Vagina (tissue), 2 donors: ENCODE measurements around the gene GREB1.

Experiments used
- CTCF ChIP-seq, 3 experiments: fragments of 450-650 bp in 2 of 3; fragments of 200-600 bp in 1 of 3; sonication (generic) in 1 of 3; IDR thresholded peaks; one replicate each; pipeline ENCODE4 v1.5.1; 2017 to 2019; ENCODE audit warnings: antibody characterized with exemption in 3 of 3, mild to moderate bottlenecking in 2 of 3, moderate library complexity in 2 of 3
- POLR2A ChIP-seq, 2 donors: fragments of 450-650 bp; IDR thresholded peaks; one replicate each; pipeline ENCODE4 v1.6.1; 2017; ENCODE audit warnings: antibody characterized with exemption in 2 of 2, mild to moderate bottlenecking in 2 of 2, moderate library complexity in 2 of 2
- POLR2AphosphoS5 ChIP-seq, 2 donors: sonication (generic); formaldehyde crosslinking; IDR thresholded peaks; one replicate each; pipeline ENCODE4 v1.9.0; 2017; ENCODE audit warnings: antibody characterized with exemption in 2 of 2, mild to moderate bottlenecking in 2 of 2, low read depth in 1 of 2; ENCODE audit not compliant: insufficient read depth in 1 of 2

GRCh38 chr2:11574176-11575046 lies 40.6 kb downstream of the GREB1 start:
- TF ChIP-seq CTCF (IDR thresholded peaks at IDR 0.05) (no peak), POLR2AphosphoS5 (IDR thresholded peaks at IDR 0.05; ENCODE audit: insufficient read depth in 1 of 2, low read depth in 1 of 2) (no peak), POLR2A (IDR thresholded peaks at IDR 0.05) (no peak)
